WI38 (cell line): ENCODE results near the gene ASIC4.

Experiments
- H3K4me3 ChIP-seq: 2 replicates; pipeline ENCODE4 v1.5.1; 2011; ENCODE audit warnings: low read depth, mild to moderate bottlenecking, control low read depth, low read length
- TF ChIP-seq, protein P1 (sequence below): IDR thresholded peaks from 2 replicates; pipeline ENCODE4 v1.5.1; 2012; ENCODE audit warnings: low read depth, mild to moderate bottlenecking, control low read depth, low read length

ASIC4 gene

DNA sequence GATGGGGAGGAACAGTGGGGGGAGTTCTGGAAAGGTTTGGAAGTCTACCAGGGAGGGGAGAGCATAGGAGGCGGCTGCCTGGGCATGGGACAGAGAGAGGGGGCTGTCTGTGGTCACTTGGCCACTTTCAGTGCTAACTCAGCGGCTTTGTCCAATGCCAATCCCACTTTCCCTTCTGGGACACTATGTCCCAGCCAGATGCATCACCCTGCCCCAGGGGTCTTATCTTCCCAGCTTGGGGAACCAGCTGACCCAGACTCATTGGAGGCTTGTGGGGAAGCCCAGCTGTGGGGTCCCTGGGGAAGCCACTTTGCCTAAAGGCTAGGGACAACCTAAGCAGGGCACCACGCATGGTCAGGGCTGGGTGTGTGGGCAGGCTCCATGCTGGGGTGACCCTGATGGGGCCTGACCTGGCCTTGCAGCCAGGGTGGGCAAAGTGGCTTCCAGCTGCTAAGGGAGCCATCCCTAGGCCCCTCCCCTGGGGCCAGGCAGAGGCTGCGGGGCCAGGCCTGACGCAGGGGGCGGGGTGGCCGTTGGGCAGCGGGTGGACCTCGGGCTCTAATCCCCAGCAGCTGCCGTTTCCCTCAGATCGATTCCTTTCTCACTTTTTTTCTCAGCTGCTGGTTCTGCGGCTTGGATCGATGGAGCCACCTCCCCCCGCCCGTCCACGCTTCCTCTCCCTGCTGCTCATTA lies 1.6 kb upstream of the ASIC4 start:
- TF ChIP-seq, protein P1, sequence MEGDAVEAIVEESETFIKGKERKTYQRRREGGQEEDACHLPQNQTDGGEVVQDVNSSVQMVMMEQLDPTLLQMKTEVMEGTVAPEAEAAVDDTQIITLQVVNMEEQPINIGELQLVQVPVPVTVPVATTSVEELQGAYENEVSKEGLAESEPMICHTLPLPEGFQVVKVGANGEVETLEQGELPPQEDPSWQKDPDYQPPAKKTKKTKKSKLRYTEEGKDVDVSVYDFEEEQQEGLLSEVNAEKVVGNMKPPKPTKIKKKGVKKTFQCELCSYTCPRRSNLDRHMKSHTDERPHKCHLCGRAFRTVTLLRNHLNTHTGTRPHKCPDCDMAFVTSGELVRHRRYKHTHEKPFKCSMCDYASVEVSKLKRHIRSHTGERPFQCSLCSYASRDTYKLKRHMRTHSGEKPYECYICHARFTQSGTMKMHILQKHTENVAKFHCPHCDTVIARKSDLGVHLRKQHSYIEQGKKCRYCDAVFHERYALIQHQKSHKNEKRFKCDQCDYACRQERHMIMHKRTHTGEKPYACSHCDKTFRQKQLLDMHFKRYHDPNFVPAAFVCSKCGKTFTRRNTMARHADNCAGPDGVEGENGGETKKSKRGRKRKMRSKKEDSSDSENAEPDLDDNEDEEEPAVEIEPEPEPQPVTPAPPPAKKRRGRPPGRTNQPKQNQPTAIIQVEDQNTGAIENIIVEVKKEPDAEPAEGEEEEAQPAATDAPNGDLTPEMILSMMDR, result no peak
- no peak overlapping the region for H3K4me3 ChIP-seq

DNA sequence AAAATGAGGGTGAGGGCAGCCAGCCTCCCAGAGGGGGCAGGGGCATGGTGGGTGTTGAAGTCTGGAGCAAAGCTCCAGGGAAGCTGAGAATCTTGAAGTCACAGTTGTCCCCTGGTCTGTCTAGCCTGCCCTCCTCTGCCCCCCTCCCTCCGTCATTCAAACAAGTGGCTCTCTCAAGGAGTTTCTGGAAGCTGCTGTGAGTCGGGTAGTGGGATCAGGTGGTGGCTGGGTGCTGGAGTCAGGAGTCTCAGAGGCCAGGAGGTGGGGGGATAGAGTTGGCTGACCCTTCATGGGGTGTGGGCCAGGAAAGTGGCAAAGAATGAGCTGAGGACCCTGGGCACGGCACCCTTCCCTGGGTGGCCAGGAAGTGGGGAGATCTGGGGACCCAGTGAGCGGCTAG lies 495 bp upstream of the ASIC4 start:
- TF ChIP-seq, protein P1, result no peak
- no peak overlapping the region for H3K4me3 ChIP-seq

DNA sequence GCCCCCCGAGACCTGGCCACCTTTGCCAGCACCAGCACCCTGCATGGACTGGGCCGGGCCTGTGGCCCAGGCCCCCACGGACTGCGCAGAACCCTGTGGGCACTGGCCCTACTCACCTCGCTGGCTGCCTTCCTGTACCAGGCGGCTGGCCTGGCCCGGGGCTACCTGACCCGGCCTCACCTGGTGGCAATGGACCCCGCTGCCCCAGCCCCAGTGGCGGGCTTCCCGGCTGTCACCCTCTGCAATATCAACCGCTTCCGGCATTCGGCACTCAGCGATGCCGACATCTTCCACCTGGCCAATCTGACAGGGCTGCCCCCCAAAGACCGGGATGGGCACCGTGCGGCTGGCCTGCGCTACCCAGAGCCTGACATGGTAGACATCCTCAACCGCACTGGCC lies 554 bp downstream of the ASIC4 start:
- TF ChIP-seq, protein P1, result no peak

DNA sequence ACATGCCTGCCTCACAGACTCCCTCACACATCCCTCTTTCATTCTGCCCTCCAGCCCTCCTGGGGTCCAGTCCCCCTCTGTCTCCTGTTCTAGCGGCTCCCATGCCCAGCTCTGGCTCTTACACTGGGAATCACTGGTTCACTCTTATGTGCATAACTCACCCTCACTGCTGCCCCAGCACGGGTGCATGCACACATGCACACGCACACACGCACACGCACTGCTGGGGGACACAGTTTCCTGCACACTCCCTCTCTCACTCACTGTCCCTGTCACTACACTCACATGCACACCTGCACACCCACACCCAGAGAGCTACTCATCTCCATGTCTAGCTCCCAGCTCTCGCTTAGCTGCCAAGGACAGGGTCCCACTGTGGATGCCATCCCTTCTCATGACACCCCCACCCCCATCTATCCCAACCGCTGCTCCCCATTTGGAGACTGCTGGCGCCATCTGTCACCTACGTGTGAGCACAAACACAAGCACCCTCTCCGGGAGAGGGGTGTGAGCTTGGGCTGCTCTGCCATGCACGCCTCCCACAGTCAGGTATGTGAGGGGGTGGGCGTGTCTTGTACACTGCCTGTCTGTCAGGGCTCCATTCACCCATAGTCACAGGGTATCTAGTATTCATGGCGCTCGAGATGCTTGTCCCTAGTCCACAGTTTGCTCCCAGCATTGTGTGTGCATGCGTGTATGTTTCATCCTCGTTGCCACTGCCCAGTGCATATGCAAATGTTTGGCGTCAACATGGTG lies 1.8 kb downstream of the ASIC4 start:
- no peak overlapping the region for H3K4me3 ChIP-seq
- TF ChIP-seq, protein P1, result no peak

More for the DNA sequence above, 554 bp downstream of the ASIC4 start:
- no peak overlapping the region for H3K4me3 ChIP-seq

DNA sequence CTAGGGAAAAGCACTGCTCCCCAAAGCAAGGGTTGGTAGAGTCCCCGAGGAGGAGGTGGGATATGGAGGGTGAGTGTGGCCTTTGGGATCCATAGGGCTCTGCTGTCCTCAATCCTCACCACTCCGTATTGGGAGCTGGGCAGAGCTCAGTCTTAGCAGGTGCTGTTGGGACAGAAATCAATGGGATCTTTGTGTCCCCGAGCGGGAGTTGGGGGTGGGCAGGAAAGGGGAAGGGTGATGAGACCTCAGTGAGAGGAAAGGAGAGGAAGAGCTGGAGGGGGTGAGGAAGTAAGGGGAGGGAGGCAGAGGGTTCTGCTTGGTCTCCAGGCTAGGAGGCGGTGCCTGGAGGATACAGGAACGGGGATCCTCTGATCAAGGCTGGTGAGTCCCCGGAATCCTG lies 2.6 kb downstream of the ASIC4 start:
- TF ChIP-seq, protein P1, result no peak
- H3K4me3 ChIP-seq, result no peak overlapping the region

DNA sequence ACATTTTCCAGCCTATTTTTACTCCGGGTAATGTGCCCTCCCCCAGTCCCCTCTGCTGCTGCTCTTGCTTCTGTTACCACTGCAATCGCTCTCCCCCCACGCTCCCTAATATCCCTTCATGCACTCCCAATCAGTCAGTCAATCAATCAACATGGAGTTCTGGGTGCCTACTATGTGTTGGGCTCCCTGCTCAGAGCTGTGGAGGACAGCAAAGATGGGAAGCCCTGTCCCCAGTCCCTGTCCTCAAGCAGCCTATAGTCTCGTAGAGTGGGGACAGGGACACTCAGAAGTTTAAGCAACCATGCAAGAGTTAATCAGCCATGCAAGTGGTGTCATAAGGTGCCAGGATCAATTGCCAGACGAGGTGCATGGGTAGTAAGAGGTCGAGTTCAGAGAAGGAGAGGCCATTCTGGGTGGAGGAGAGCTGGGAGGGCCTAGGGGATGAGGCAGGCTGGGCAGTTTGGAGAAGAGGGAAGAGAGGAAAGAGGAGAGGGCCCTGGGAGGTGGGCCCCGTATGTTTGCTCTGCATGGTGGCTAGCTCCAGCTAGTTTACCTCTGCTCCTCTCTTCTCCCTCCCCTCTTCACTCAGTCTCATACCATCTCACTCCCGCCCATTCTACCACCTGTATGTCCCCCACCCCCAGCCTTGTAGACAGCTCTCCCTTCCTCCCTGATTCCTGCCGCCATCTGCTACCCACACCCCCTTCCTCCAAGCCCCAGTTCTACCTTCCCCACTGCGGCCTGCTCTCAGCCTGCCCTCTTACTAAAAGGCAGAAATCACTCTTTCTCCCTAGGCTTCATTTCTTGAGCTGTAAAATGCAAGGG lies 3.9 kb downstream of the ASIC4 start:
- TF ChIP-seq, protein P1, result no peak
- no peak overlapping the region for H3K4me3 ChIP-seq
